GM19023 (cell line): ENCODE results near the gene BACH2.
"Not testable (repeated sequence)": the region's sequence is repeated elsewhere in the genome, so short reads cannot be mapped to it uniquely, and the experiment has no call there.

Source experiments
- ATAC-seq: cut with Tn5 transposase; IDR thresholded peaks from one replicate; pipeline ENCODE4 v1.9.1; 2021; ENCODE audit warnings: mild to moderate bottlenecking, moderate library complexity; ENCODE audit not compliant: unreplicated experiment

Gene BACH2

GRCh38 chr6:90216072-90216977 is 80.3 kb downstream of the BACH2 start:
- ATAC-seq, result no peak

- no peak for ATAC-seq
Measured at GRCh38 chr6:90214966-90215365, 81.7 kb downstream of the BACH2 start.

- ATAC-seq, result no peak
Measured at GRCh38 chr6:90214461-90214860, 82.2 kb downstream of the BACH2 start.

- no peak for ATAC-seq
Measured at GRCh38 chr6:90212274-90212673, 84.4 kb downstream of the BACH2 start.

- no peak for ATAC-seq
Measured at GRCh38 chr6:90209527-90209926, 87.1 kb downstream of the BACH2 start.

- not testable (repeated sequence) for ATAC-seq
Measured at GRCh38 chr6:90208690-90209089, 88.0 kb downstream of the BACH2 start.

GRCh38 chr6:90204327-90205056 is 92.2 kb downstream of the BACH2 start:
- ATAC-seq, result no peak

GRCh38 chr6:90203672-90204071 is 93.0 kb downstream of the BACH2 start:
- ATAC-seq, result no peak

- no peak for ATAC-seq
Measured at GRCh38 chr6:90202156-90202555, 94.5 kb downstream of the BACH2 start.

- ATAC-seq, result no peak
Measured at GRCh38 chr6:90199900-90200299, 96.7 kb downstream of the BACH2 start.

GRCh38 chr6:90198758-90199425 is 97.8 kb downstream of the BACH2 start:
- ATAC-seq, result no peak

GRCh38 chr6:90197854-90198496 is 98.7 kb downstream of the BACH2 start:
- no peak for ATAC-seq

GRCh38 chr6:90195094-90195829 is 101.4 kb downstream of the BACH2 start:
- no peak for ATAC-seq

GRCh38 chr6:90194371-90194841 is 102.2 kb downstream of the BACH2 start:
- no peak for ATAC-seq

- ATAC-seq, result no peak
Measured at GRCh38 chr6:90193359-90193758, 103.3 kb downstream of the BACH2 start.

GRCh38 chr6:90192857-90193256 is 103.8 kb downstream of the BACH2 start:
- no peak for ATAC-seq

GRCh38 chr6:90190752-90191395 is 105.8 kb downstream of the BACH2 start:
- ATAC-seq, result no peak

- ATAC-seq, result no peak
Measured at GRCh38 chr6:90190131-90190530, 106.5 kb downstream of the BACH2 start.

GRCh38 chr6:90187437-90188121 is 109.1 kb downstream of the BACH2 start:
- no peak for ATAC-seq
